Activated CD4-positive, alpha-beta T cell treated with anti-CD3 and anti-CD28 coated beads, Interleukin-2, amount 10 ng/mL, durations not matched to agents 7 days and 5 days (primary cell): Measurements from ENCODE around the gene TAGLN. TPM values are rescaled to one million over a fixed set of nuclear protein-coding genes. Genes with fewer than 3 reads are reported as not detected.
A peak's percentile ranks its signal among the peaks of the same experiment; 100 is the strongest.

ENCODE experiments used
- CTCF ChIA-PET: fragments of 350-600 bp; sonication (Branson Sonifier 250); formaldehyde crosslinking; loops from one replicate; lab custom pipeline; 2021; ENCODE audit warnings: antibody characterized with exemption; lab: Charles Lee
- POLR2A ChIA-PET: fragments of 350-600 bp; sonication (Branson Sonifier 250); formaldehyde crosslinking; loops from one replicate; lab custom pipeline; 2021; ENCODE audit warnings: antibody characterized with exemption; lab: Charles Lee
- DNase-seq: peaks from one replicate; pipeline ENCODE4 v3.0.0-alpha.2; 2020
- H3K27ac Mint-ChIP-seq: one replicate; pipeline ENCODE4 v1.8.0; 2021; ENCODE audit warnings: mild to moderate bottlenecking, moderate library complexity, mixed read lengths
- H3K27me3 Mint-ChIP-seq: one replicate; pipeline ENCODE4 v1.8.0; 2021; ENCODE audit warnings: mixed read lengths
- H3K36me3 Mint-ChIP-seq: one replicate; pipeline ENCODE4 v1.8.0; 2021; ENCODE audit warnings: low read depth, mixed read lengths
- H3K4me1 Mint-ChIP-seq: one replicate; pipeline ENCODE4 v1.8.0; 2021; ENCODE audit warnings: mixed read lengths
- H3K4me3 Mint-ChIP-seq: one replicate; pipeline ENCODE4 v1.8.0; 2021; ENCODE audit warnings: mild to moderate bottlenecking, moderate library complexity, mixed read lengths
- H3K9me3 Mint-ChIP-seq: one replicate; pipeline ENCODE4 v1.8.0; 2021; ENCODE audit warnings: mixed read lengths
- total RNA-seq, 2 experiments: library from RNA; stranded (reverse); gene quantifications; one replicate each; pipeline ENCODE4 v1.2.3, GENCODE V29; 2021

The TAGLN gene
- total RNA-seq, 2 experiments from 2014 or later, result 2.0 to 3.1 TPM

GRCh38 chr11:117210620-117211019, 11.4 kb downstream of the TAGLN start:
- POLR2A ChIA-PET, result no interaction called here
- H3K27ac Mint-ChIP-seq, result no peak overlapping the region
- CTCF ChIA-PET, result interaction anchor here (0.7 to 1.4 kb wide), 4 partner anchors 10 to 38 kb away, joined by 3 to 6 read pairs (median 4); no protein-coding TSS in a partner anchor
- H3K36me3 Mint-ChIP-seq, result peaks cover 45% of the 10 kb centered on the region
- H3K4me1 Mint-ChIP-seq, result no peaks in the 10 kb centered on the region
- H3K4me3 Mint-ChIP-seq, result no peak overlapping the region
- DNase-seq, result no peak
- H3K27me3 Mint-ChIP-seq, result no peaks in the 10 kb centered on the region
- H3K9me3 Mint-ChIP-seq, result no peaks in the 10 kb centered on the region

DNA sequence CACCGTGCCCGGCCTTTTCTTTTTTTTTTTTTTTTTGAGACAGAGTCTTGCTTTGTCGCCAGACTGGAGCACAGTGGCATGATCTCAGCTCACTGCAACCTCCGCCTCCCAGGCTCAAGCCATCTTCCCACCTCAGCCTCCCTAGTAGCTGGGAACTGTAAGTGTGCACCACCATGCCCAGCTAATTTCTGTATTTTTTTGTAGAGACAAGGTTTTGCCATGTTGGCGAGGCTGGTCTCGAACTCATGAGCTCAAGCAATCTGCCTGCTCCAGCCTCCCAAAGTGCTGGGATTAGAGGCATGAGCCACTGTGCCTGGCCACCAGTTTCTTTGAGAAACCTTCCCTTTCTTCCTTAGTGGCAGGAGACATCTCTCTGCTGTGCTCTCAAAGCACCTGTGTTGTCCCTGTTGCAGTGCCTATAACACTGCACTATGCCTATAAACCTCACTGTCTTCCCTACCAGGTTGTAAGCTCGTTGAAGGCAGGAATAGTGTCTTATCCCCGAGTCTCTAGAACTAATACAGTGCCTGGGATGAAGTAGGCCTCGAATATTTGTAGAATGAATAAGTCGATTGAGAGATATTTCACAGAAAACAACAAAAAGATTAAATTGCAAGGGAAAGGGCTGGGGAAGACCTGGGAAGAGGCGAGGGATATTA, 13.7 kb downstream of the TAGLN start:
- H3K27me3 Mint-ChIP-seq, result no peaks in the 10 kb centered on the region
- no peaks in the 10 kb centered on the region for H3K9me3 Mint-ChIP-seq
- H3K27ac Mint-ChIP-seq, result no peak overlapping the region
- ChIA-PET POLR2A (no interaction called here), CTCF (interaction anchor here (0.9 to 1.7 kb wide), 2 partner anchors 18 to 35 kb away, joined by 3 to 4 read pairs; no protein-coding TSS in a partner anchor)
- H3K4me1 Mint-ChIP-seq, result no peaks in the 10 kb centered on the region
- H3K4me3 Mint-ChIP-seq, result no peak overlapping the region
- peaks cover 60% of the 10 kb centered on the region for H3K36me3 Mint-ChIP-seq
- no peak for DNase-seq

DNA sequence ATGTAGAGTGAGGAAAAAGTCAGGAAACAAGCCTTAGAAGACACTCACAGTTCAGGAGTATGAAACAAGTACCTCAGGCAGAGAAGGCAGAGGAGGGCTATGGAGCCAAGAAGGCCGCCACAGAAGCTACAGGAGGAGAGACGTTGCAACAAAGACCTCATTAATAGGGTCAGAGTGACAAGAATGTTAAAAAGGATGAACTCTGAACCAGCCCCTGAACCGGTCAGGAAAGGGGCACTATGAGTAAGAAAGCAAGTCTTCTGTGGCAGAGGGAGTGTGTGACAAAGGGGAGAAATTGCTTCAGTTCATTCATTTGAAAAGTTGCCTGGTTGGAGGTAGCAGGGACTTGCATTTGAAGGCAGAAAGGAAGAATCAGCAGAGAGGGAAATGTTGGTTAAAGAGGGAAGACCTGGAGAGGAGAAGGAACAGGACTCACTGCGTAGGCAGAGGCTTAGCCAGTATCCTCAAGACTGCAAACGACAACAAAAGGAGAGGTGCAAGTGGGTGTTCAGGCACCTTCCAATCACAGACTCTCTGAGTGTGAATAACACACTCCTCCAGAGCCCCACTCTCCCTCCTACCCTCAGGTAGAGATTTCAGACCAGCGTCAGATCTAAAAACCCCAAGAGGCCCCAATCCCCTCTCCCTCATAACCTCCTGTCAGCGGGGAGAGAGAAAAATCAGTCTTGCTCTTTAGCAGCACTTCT, 15.4 kb downstream of the TAGLN start:
- H3K27me3 Mint-ChIP-seq, result no peaks in the 10 kb centered on the region
- H3K4me3 Mint-ChIP-seq, result no peak overlapping the region
- peaks cover 5% of the 10 kb centered on the region for H3K4me1 Mint-ChIP-seq
- H3K9me3 Mint-ChIP-seq, result no peaks in the 10 kb centered on the region
- no peak overlapping the region for H3K27ac Mint-ChIP-seq
- H3K36me3 Mint-ChIP-seq, result peaks cover 73% of the 10 kb centered on the region
- POLR2A ChIA-PET, result interaction anchor here (0.7 kb wide), 1 partner anchor 48 kb away, joined by 5 read pairs; no protein-coding TSS in a partner anchor
- CTCF ChIA-PET, result interaction anchor here (1.4 kb wide), 1 partner anchor 12 kb away, joined by 5 read pairs; no protein-coding TSS in a partner anchor
- no peak for DNase-seq

DNA sequence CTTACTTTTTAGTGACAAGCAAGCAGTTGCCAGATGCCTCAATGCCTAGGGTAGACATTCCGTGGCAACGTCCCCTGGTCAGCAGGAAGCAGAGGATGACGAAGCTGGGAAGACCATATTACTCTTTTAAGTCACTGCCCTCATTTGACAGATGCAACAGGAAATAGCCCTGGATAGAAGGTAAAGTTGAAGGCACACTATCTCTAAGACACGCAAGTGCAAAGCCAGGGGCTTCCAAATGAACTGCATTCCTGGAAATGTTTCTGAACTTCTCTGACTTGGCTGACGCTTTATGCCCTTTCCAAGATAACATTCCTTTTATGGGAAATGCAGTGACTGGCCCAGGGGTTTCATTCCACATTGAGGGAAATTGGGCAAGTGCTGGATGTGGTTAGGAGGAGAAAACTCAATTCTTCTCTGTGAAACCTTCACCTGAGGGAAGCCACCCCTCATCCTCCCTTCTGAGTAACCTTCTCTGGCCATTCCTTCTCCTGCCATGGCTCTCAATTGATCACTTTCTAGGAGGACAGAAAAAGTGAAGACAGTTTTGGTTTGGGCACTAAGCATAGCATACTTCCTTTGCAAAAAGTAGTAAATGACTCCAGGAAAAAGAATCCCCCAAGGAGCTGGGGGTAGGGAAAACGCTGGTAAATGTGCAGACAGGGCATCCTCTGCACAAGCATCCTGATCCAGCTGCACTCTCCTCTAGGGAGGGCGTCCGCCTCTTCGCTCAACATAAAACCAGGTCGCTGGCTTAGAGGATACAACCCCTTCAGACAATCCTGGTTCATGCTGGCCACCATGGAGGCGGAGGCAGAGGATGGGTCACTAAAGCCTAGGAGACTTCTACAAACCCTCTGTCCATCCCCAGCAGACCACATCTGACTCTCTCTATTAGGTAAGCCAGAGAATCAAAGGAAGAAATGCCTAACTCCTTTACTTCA, 18.2 kb downstream of the TAGLN start:
- Mint-ChIP-seq H3K27me3 (no peaks in the 10 kb centered on the region), H3K9me3 (no peaks in the 10 kb centered on the region), H3K36me3 (peaks cover 74% of the 10 kb centered on the region), H3K4me3 (no peak overlapping the region), H3K27ac (no peak overlapping the region), H3K4me1 (peaks cover 6% of the 10 kb centered on the region)
- POLR2A ChIA-PET, result interaction anchor here (0.7 kb wide), 1 partner anchor 110 kb away, joined by 5 read pairs; the partner anchor contains the start of gene CEP164
- CTCF ChIA-PET, result interaction anchor here (1.0 to 2.4 kb wide), 2 partner anchors 9 to 37 kb away, joined by 3 to 12 read pairs; no protein-coding TSS in a partner anchor
- no peak for DNase-seq

- POLR2A ChIA-PET, result no interaction called here
- Mint-ChIP-seq H3K36me3 (peaks cover 71% of the 10 kb centered on the region), H3K4me3 (no peak overlapping the region), H3K27me3 (no peaks in the 10 kb centered on the region), H3K4me1 (peaks cover 6% of the 10 kb centered on the region), H3K9me3 (no peaks in the 10 kb centered on the region), H3K27ac (no peak overlapping the region)
- no peak for DNase-seq
- CTCF ChIA-PET, result interaction anchor here (0.6 to 1.3 kb wide), 3 partner anchors 9 to 230 kb away, joined by 3 to 4 read pairs (median 4); no protein-coding TSS in a partner anchor
Measured at GRCh38 chr11:117218133-117218915, 19.2 kb downstream of the TAGLN start.

DNA sequence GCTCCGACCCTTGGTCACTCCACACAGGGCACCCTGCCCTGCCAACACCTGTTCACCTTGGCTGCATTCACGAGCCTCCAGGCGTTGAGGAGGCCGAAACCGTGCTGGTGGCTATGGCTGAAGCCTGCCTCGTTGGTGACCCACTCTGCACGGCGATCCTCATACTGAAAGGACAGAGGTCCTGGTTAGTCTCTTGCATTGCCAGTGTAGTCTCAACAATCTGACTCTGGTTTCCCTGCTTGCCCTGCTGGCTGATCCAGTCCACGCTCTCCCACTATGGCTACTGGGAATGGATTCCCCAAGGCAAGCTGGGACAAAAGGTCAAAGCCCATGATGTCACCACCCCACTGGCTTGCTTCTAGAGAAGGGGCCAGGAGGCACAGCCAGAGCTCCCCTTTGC, 19.8 kb downstream of the TAGLN start:
- Mint-ChIP-seq H3K27ac (no peak overlapping the region), H3K36me3 (peaks cover 70% of the 10 kb centered on the region), H3K4me3 (no peak overlapping the region), H3K9me3 (no peaks in the 10 kb centered on the region), H3K27me3 (no peaks in the 10 kb centered on the region), H3K4me1 (peaks cover 8% of the 10 kb centered on the region)
- POLR2A ChIA-PET, result no interaction called here
- DNase-seq, result no peak
- CTCF ChIA-PET, result interaction anchor here (1.0 to 1.3 kb wide), 2 partner anchors 9 to 16 kb away, joined by 3 to 4 read pairs; no protein-coding TSS in a partner anchor

- ChIA-PET POLR2A (no interaction called here), CTCF (interaction anchor here (1.0 to 1.1 kb wide), 4 partner anchors 13 to 40 kb away, joined by 3 read pairs; partner anchors contain the start of genes PCSK7 and RNF214)
- peaks cover 70% of the 10 kb centered on the region for H3K36me3 Mint-ChIP-seq
- no peak overlapping the region for H3K4me3 Mint-ChIP-seq
- no peaks in the 10 kb centered on the region for H3K9me3 Mint-ChIP-seq
- DNase-seq, result no peak
- peak overlapping the region; percentile 15 for H3K27ac Mint-ChIP-seq
- H3K4me1 Mint-ChIP-seq, result peaks cover 8% of the 10 kb centered on the region
- H3K27me3 Mint-ChIP-seq, result no peaks in the 10 kb centered on the region
Measured at GRCh38 chr11:117219455-117219854, 20.3 kb downstream of the TAGLN start.

DNA sequence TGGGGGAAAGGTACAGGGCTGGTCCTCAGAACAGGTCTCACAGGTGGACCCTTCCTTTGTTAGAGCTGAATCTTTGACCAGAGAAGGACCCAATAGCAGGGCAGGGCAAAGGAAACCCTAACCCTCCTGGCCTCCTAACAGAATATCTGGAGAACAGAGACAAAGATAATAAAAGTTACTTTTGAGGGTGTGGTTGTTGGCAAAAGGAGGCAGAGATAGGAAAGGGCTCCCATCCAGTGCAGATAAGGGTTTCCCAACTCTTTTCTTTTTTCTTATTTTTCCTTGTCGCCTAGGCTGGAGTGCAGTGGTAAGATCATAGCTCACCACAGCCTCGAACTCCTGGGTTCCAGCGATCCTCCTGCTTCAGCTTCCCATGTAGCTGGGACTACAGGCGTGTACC, 20.8 kb downstream of the TAGLN start:
- Mint-ChIP-seq H3K4me3 (no peak overlapping the region), H3K27ac (no peak overlapping the region), H3K27me3 (no peaks in the 10 kb centered on the region), H3K9me3 (no peaks in the 10 kb centered on the region), H3K4me1 (peaks cover 8% of the 10 kb centered on the region), H3K36me3 (peaks cover 67% of the 10 kb centered on the region)
- POLR2A ChIA-PET, result no interaction called here
- CTCF ChIA-PET, result interaction anchor here (0.6 to 1.1 kb wide), 6 partner anchors 9 to 175 kb away, joined by 3 to 4 read pairs (median 3); partner anchors contain the start of genes PCSK7 and RNF214
- no peak for DNase-seq

- H3K27ac Mint-ChIP-seq, result peak overlapping the region; percentile 51
- DNase-seq, result no peak
- peaks cover 72% of the 10 kb centered on the region for H3K36me3 Mint-ChIP-seq
- H3K9me3 Mint-ChIP-seq, result no peaks in the 10 kb centered on the region
- peaks cover 8% of the 10 kb centered on the region for H3K4me1 Mint-ChIP-seq
- no peak overlapping the region for H3K4me3 Mint-ChIP-seq
- no peaks in the 10 kb centered on the region for H3K27me3 Mint-ChIP-seq
- ChIA-PET CTCF (interaction anchor here (1.1 to 1.6 kb wide), 4 partner anchors 10 to 41 kb away, joined by 3 to 8 read pairs (median 4); no protein-coding TSS in a partner anchor), POLR2A (no interaction called here)
Measured at GRCh38 chr11:117220568-117220967, 21.4 kb downstream of the TAGLN start.

GRCh38 chr11:117220999-117221774, 22.0 kb downstream of the TAGLN start:
- DNase-seq, result no peak
- Mint-ChIP-seq H3K4me3 (no peak overlapping the region), H3K4me1 (peaks cover 8% of the 10 kb centered on the region), H3K9me3 (no peaks in the 10 kb centered on the region), H3K36me3 (peaks cover 71% of the 10 kb centered on the region), H3K27ac (no peak overlapping the region), H3K27me3 (no peaks in the 10 kb centered on the region)
- POLR2A ChIA-PET, result no interaction called here
- CTCF ChIA-PET, result interaction anchor here (1.1 to 1.6 kb wide), 2 partner anchors 9 to 10 kb away, joined by 4 to 8 read pairs; no protein-coding TSS in a partner anchor
